Neutrophil (primary cell): ENCODE data around the gene TRPV5.

ENCODE experiments used
- H3K27ac ChIP-seq: fragments of 200-600 bp; sonication (generic); 2 replicates; pipeline ENCODE4 v1.5.1; 2016; ENCODE audit warnings: mild to moderate bottlenecking, moderate library complexity
- H3K27me3 ChIP-seq: fragments of 200-600 bp; sonication (generic); 2 replicates; pipeline ENCODE4 v1.6.0; 2016; ENCODE audit warnings: mild to moderate bottlenecking
- H3K36me3 ChIP-seq: fragments of 200-600 bp; sonication (generic); 2 replicates; pipeline ENCODE4 v1.5.1; 2017
- H3K4me1 ChIP-seq, 2 experiments: fragments of 200-600 bp in 1 of 2; sonication (generic) in 1 of 2; 1 replicate in 1 of 2; 2 replicates in 1 of 2; pipeline versions ENCODE4 v1.5.1 to v1.6.1; 2013 to 2016; ENCODE audit warnings: low read depth in 1 of 2, low read length in 1 of 2, mild to moderate bottlenecking in 1 of 2, moderate library complexity in 1 of 2; ENCODE audit not compliant: control insufficient read depth in 1 of 2, insufficient read depth in 1 of 2
- H3K4me3 ChIP-seq, 2 experiments: fragments of 200-600 bp in 1 of 2; sonication (generic) in 1 of 2; 1 replicate in 1 of 2; 2 replicates in 1 of 2; pipeline ENCODE4 v1.5.1; 2013 to 2016; ENCODE audit warnings: low read depth in 1 of 2, low read length in 1 of 2, mild to moderate bottlenecking in 1 of 2, moderate library complexity in 1 of 2
- H3K9me3 ChIP-seq: fragments of 200-600 bp; sonication (generic); 2 replicates; pipeline ENCODE4 v1.5.1; 2016
- CTCF ChIP-seq: fragments of 200-600 bp; sonication (generic); IDR thresholded peaks from 2 replicates; pipeline ENCODE4 v1.5.1; 2016; ENCODE audit warnings: antibody characterized with exemption

The TRPV5 gene

GRCh38 chr7:142872106-142872675 lies 61.4 kb downstream of the TRPV5 start:
- no peak for TF ChIP-seq CTCF
- H3K27ac ChIP-seq = no peak overlapping the region
- H3K4me3 ChIP-seq = no peak overlapping the region
- H3K36me3 ChIP-seq = peaks cover 25% of the 10 kb centered on the region
- no peaks in the 10 kb centered on the region for H3K9me3 ChIP-seq
- no peaks in the 10 kb centered on the region for H3K27me3 ChIP-seq
- no peaks in the 10 kb centered on the region for H3K4me1 ChIP-seq

- no peak for TF ChIP-seq CTCF
- no peak overlapping the region for H3K4me3 ChIP-seq
- H3K36me3 ChIP-seq = peaks cover 25% of the 10 kb centered on the region
- no peaks in the 10 kb centered on the region for H3K9me3 ChIP-seq
- H3K4me1 ChIP-seq = no peaks in the 10 kb centered on the region
- no peak overlapping the region for H3K27ac ChIP-seq
- H3K27me3 ChIP-seq = no peaks in the 10 kb centered on the region
Observed at GRCh38 chr7:142871260-142872105, 62.1 kb downstream of the TRPV5 start.

GRCh38 chr7:142870566-142871259 lies 62.8 kb downstream of the TRPV5 start:
- peaks cover 0 to 2% of the 10 kb centered on the region in 2 experiments for H3K4me1 ChIP-seq
- H3K27me3 ChIP-seq = no peaks in the 10 kb centered on the region
- TF ChIP-seq CTCF = no peak
- no peaks in the 10 kb centered on the region for H3K9me3 ChIP-seq
- no peak overlapping the region for H3K27ac ChIP-seq
- no peak overlapping the region for H3K4me3 ChIP-seq
- peaks cover 25% of the 10 kb centered on the region for H3K36me3 ChIP-seq

GRCh38 chr7:142870147-142870559 lies 63.4 kb downstream of the TRPV5 start:
- H3K36me3 ChIP-seq = peaks cover 25% of the 10 kb centered on the region
- H3K27ac ChIP-seq = no peak overlapping the region
- H3K4me3 ChIP-seq = no peak overlapping the region
- no peak for TF ChIP-seq CTCF
- no peaks in the 10 kb centered on the region for H3K9me3 ChIP-seq
- H3K4me1 ChIP-seq = peaks cover 0 to 2% of the 10 kb centered on the region in 2 experiments
- H3K27me3 ChIP-seq = no peaks in the 10 kb centered on the region

GRCh38 chr7:142869434-142869833 lies 64.1 kb downstream of the TRPV5 start:
- TF ChIP-seq CTCF = no peak
- H3K36me3 ChIP-seq = peaks cover 27% of the 10 kb centered on the region
- H3K27ac ChIP-seq = no peak overlapping the region

More at GRCh38 chr7:142869434-142869833, 64.1 kb downstream of the TRPV5 start:
- H3K4me1 ChIP-seq = peaks cover 0 to 2% of the 10 kb centered on the region in 2 experiments
- no peak overlapping the region for H3K4me3 ChIP-seq
- H3K9me3 ChIP-seq = no peaks in the 10 kb centered on the region
- H3K27me3 ChIP-seq = no peaks in the 10 kb centered on the region
